ENCODE data around the gene YPEL2. TPM values are rescaled to one million over a fixed set of nuclear protein-coding genes. Genes with fewer than 3 reads are reported as not detected.

YPEL2 gene
- total RNA-seq, 1 experiment from 2014 or later: 2.9 TPM

- DNase-seq: no peak
- H3K27me3 Mint-ChIP-seq (ENCODE audit: insufficient read depth, unreplicated experiment): no peaks in the 10 kb centered on the region
- CTCF ChIA-PET: interaction anchor here (0.6 kb wide), 1 partner anchor 212 kb away, joined by 3 read pairs; no protein-coding TSS in a partner anchor
- Histone ChIP-seq H3K9me3 (no peaks in the 10 kb centered on the region), H3K36me3 (ENCODE audit: control insufficient read depth, insufficient read depth, low read length) (no peaks in the 10 kb centered on the region), H3K4me3 (ENCODE audit: low read depth, low read length) (no peak overlapping the region), H3K4me1 (peaks cover 39% of the 10 kb centered on the region), H3K27me3 (replicated peaks; ENCODE audit: control insufficient read depth, insufficient read depth, low read length) (no peaks in the 10 kb centered on the region)
- intact Hi-C loops (cut with micrococcal nuclease; ENCODE audit: unreplicated experiment): no loop called here
- no peak overlapping the region for H3K4me3 Mint-ChIP-seq (ENCODE audit: unreplicated experiment)
- H3K36me3 Mint-ChIP-seq (ENCODE audit: insufficient read depth, unreplicated experiment): no peaks in the 10 kb centered on the region
- H3K27ac Mint-ChIP-seq (ENCODE audit: unreplicated experiment): peak overlapping the region; percentile 30
- TF ChIP-seq CTCF (IDR thresholded peaks at IDR 0.05; ENCODE audit: insufficient read depth in 1 of 2, low read depth in 1 of 2, low read length in 1 of 2, severe bottlenecking in 1 of 2, unreplicated experiment in 1 of 2): no peak
- BruUV-seq (replicated peaks): no TSS peak
- POLR2A ChIA-PET: interaction anchor here (1.0 kb wide), 1 partner anchor 14 kb away, joined by 4 read pairs; no protein-coding TSS in a partner anchor
- no peaks in the 10 kb centered on the region for H3K9me3 Mint-ChIP-seq (ENCODE audit: unreplicated experiment)
- H3K4me1 Mint-ChIP-seq (ENCODE audit: low read depth, unreplicated experiment): peaks cover 30% of the 10 kb centered on the region
Observed at GRCh38 chr17:59368218-59368857, 36.9 kb downstream of the YPEL2 start.

- no peaks in the 10 kb centered on the region; the same call in 1 of the 2 replicates for H3K36me3 ChIP-seq (ENCODE audit: control insufficient read depth, insufficient read depth, low read length)
- CTCF ChIA-PET: no interaction called here
- no peaks in the 10 kb centered on the region for H3K27me3 ChIP-seq (replicated peaks; ENCODE audit: control insufficient read depth, insufficient read depth, low read length)
- Mint-ChIP-seq H3K36me3 (ENCODE audit: insufficient read depth, unreplicated experiment) (no peaks in the 10 kb centered on the region), H3K9me3 (ENCODE audit: unreplicated experiment) (no peaks in the 10 kb centered on the region), H3K27me3 (ENCODE audit: insufficient read depth, unreplicated experiment) (no peaks in the 10 kb centered on the region), H3K4me1 (ENCODE audit: low read depth, unreplicated experiment) (peaks cover 23% of the 10 kb centered on the region), H3K27ac (ENCODE audit: unreplicated experiment) (no peak overlapping the region), H3K4me3 (ENCODE audit: unreplicated experiment) (no peak overlapping the region)
- POLR2A ChIA-PET: interaction anchor here (1.0 kb wide), 1 partner anchor 15 kb away, joined by 4 read pairs; no protein-coding TSS in a partner anchor
- intact Hi-C loops (cut with micrococcal nuclease; ENCODE audit: unreplicated experiment): no loop called here
- H3K4me3 ChIP-seq (ENCODE audit: low read depth, low read length): no peak overlapping the region
- DNase-seq: no peak
- no peaks in the 10 kb centered on the region for H3K9me3 ChIP-seq
- BruUV-seq (replicated peaks): no TSS peak
- no peak for TF ChIP-seq CTCF (IDR thresholded peaks at IDR 0.05; ENCODE audit: insufficient read depth in 1 of 2, low read depth in 1 of 2, low read length in 1 of 2, severe bottlenecking in 1 of 2, unreplicated experiment in 1 of 2)
- H3K4me1 ChIP-seq: peaks cover 39% of the 10 kb centered on the region
Observed at GRCh38 chr17:59369031-59369975, 37.8 kb downstream of the YPEL2 start.

DNA sequence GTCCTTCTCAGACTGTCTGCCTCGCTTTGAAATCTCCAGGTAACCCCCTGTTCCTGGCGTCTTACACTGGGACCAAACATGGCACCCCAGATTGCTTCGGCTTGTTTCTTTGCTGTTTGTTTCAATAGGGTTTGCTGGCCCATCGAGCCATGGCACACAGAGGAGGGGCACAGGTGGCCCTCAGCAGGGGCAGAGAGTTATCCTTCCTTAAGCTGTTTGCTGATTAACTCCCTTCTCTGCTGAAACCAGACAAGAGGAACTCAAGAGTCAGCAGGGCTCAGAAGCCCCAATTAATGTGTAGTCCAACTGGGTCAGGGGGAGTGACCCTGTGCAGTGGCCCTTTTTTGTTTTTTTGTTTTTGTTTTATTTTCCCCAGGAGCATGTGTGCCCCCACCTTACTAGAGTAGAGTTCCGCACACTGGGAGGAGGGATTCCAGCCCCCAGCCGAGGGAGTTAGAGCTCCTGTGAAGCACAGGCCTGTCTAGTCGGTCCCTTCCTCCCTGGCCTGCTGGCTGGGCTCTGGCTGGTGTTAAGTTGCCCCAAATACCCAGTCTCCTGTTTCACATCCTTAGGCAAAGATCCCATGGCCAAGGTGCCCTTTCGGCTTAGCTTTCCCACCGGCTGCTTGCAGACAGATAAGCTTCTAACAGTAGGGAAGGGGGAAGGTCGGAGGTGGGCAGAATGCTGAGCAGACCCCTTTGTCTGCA is 39.3 kb downstream of the YPEL2 start:
- ChIA-PET CTCF (no interaction called here), POLR2A (no interaction called here)
- Histone ChIP-seq H3K4me1 (peaks cover 30% of the 10 kb centered on the region), H3K4me3 (ENCODE audit: low read depth, low read length) (no peak overlapping the region), H3K36me3 (ENCODE audit: control insufficient read depth, insufficient read depth, low read length) (no peaks in the 10 kb centered on the region; the same call in 1 of the 2 replicates), H3K27me3 (replicated peaks; ENCODE audit: control insufficient read depth, insufficient read depth, low read length) (no peaks in the 10 kb centered on the region), H3K9me3 (no peaks in the 10 kb centered on the region)
- DNase-seq: no peak
- no peak for TF ChIP-seq CTCF (IDR thresholded peaks at IDR 0.05; ENCODE audit: insufficient read depth in 1 of 2, low read depth in 1 of 2, low read length in 1 of 2, severe bottlenecking in 1 of 2, unreplicated experiment in 1 of 2)
- intact Hi-C loops (cut with micrococcal nuclease; ENCODE audit: unreplicated experiment): no loop called here
- no peaks in the 10 kb centered on the region for H3K27me3 Mint-ChIP-seq (ENCODE audit: insufficient read depth, unreplicated experiment)
- peaks cover 30% of the 10 kb centered on the region for H3K4me1 Mint-ChIP-seq (ENCODE audit: low read depth, unreplicated experiment)
- no peaks in the 10 kb centered on the region for H3K9me3 Mint-ChIP-seq (ENCODE audit: unreplicated experiment)
- H3K36me3 Mint-ChIP-seq (ENCODE audit: insufficient read depth, unreplicated experiment): no peaks in the 10 kb centered on the region
- H3K4me3 Mint-ChIP-seq (ENCODE audit: unreplicated experiment): no peak overlapping the region
- H3K27ac Mint-ChIP-seq (ENCODE audit: unreplicated experiment): no peak overlapping the region
- BruUV-seq (replicated peaks): no TSS peak

Measured in Caco-2 (cell line).